HG02840 (cell line): ENCODE data around the gene ORMDL1.
"Not testable (repeated sequence)": the region's sequence is repeated elsewhere in the genome, so short reads cannot be mapped to it uniquely, and the experiment has no call there.

ENCODE experiments used
- ATAC-seq: cut with Tn5 transposase; IDR thresholded peaks from one replicate; pipeline ENCODE4 v1.9.1; 2021; ENCODE audit warnings: mild to moderate bottlenecking, moderate library complexity, moderate number of reproducible peaks; ENCODE audit not compliant: unreplicated experiment, low FRiP score

ORMDL1 gene

GRCh38 chr2:189772212-189772611 lies 11.9 kb downstream of the ORMDL1 start:
- ATAC-seq, result no peak

- no peak for ATAC-seq
These were observed 13.4 kb downstream of the ORMDL1 start for GRCh38 chr2:189770590-189771322.

GRCh38 chr2:189763908-189764661 lies 20.1 kb downstream of the ORMDL1 start:
- ATAC-seq, result no peak

- ATAC-seq, result peak; percentile 96
These were observed 21.4 kb downstream of the ORMDL1 start, which contains the start of gene OSGEPL1 for GRCh38 chr2:189762551-189763298. OSGEPL1 (minus strand) TSS chr2:189762792; CDS start chr2:189761640, 1,152 bp downstream.

- no peak for ATAC-seq
These were observed 21.9 kb downstream of the ORMDL1 start for GRCh38 chr2:189762229-189762550.

GRCh38 chr2:189760154-189760553 lies 24.0 kb downstream of the ORMDL1 start:
- not testable (repeated sequence) for ATAC-seq

GRCh38 chr2:189756311-189756952 lies 27.7 kb downstream of the ORMDL1 start:
- no peak for ATAC-seq

- no peak for ATAC-seq
These were observed 33.0 kb downstream of the ORMDL1 start for GRCh38 chr2:189751080-189751658.

- no peak for ATAC-seq
These were observed 54.7 kb downstream of the ORMDL1 start for GRCh38 chr2:189729430-189729829.

GRCh38 chr2:189726849-189727248 lies 57.3 kb downstream of the ORMDL1 start:
- ATAC-seq, result no peak

GRCh38 chr2:189726271-189726670 lies 57.9 kb downstream of the ORMDL1 start:
- no peak for ATAC-seq

GRCh38 chr2:189723192-189723591 lies 60.9 kb downstream of the ORMDL1 start:
- no peak for ATAC-seq
